Measurements from ENCODE around the gene CDK3.
A peak's percentile ranks its signal among the peaks of the same experiment; 100 is the strongest.

CDK3 gene

DNA sequence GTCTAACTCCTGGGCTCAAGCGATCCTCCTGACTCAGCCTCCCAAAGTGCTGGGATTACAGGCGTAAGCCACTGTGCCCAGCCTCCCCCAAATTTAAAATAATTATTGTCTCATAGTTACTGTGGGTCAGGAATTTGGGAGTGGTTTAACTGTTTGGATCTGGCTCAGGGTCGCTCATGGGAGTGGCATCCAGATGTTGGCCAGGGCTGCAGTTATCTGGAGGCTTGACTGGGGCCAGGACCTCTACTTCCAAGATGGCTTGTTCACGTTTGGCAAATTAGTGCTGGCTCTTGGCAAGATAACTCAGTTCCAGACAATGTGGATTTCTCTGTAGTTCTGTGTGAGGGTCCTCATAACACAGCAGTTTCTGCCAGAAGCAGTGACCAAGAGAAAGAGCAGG, 13.6 kb upstream of the CDK3 start:
- H3K4me1 ChIP-seq (ENCODE audit: control insufficient read depth in 5 of 5, insufficient read depth in 5 of 5, low read length in 5 of 5): peaks cover 0 to 30% (median 17%) of the 10 kb centered on the region in 5 donors
- H3K9me3 ChIP-seq (ENCODE audit: control insufficient read depth in 5 of 5, low read length in 5 of 5): no peaks in the 10 kb centered on the region
- H3K27ac ChIP-seq (ENCODE audit: low read depth, low read length): no peak overlapping the region
- H3K27me3 ChIP-seq (ENCODE audit: control insufficient read depth in 5 of 5, insufficient read depth in 4 of 5, low read length in 5 of 5): no peaks in the 10 kb centered on the region
- peaks cover 0 to 15% (median 6%) of the 10 kb centered on the region in 5 donors for H3K36me3 ChIP-seq (ENCODE audit: control insufficient read depth in 5 of 5, insufficient read depth in 5 of 5, low read length in 5 of 5)
- no peak overlapping the region for H3K9ac ChIP-seq (ENCODE audit: low read length in 5 of 5)
- H3K4me3 ChIP-seq (ENCODE audit: low read depth in 1 of 5, low read length in 5 of 5): no peak overlapping the region

DNA sequence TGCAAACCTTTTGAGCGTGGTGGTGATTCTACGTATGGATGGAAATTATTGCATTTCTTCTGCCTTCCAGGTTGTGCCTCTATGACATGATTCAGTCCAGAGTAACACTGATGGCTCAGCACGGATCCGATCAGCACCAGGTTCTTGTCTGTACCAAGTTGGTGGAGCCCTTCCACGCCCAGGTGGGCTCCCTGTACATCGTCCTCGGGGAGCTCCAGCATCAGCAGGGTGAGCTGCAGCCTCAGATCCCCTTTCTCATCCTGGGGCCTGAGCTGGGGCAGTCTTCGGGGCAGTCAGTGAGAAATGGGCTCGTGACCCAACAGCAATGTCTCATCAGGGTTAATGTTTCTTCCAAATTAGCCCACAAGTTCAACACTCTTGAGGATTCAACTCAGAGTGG, 9.3 kb upstream of the CDK3 start:
- H3K9me3 ChIP-seq (ENCODE audit: control insufficient read depth in 5 of 5, low read length in 5 of 5): no peaks in the 10 kb centered on the region
- H3K9ac ChIP-seq (ENCODE audit: low read length in 5 of 5): no peak overlapping the region
- H3K4me1 ChIP-seq (ENCODE audit: control insufficient read depth in 5 of 5, insufficient read depth in 5 of 5, low read length in 5 of 5): peaks cover 0 to 4% (median 0%) of the 10 kb centered on the region in 5 donors
- H3K4me3 ChIP-seq (ENCODE audit: low read depth in 1 of 5, low read length in 5 of 5): no peak overlapping the region
- H3K36me3 ChIP-seq (ENCODE audit: control insufficient read depth in 5 of 5, insufficient read depth in 5 of 5, low read length in 5 of 5): peaks cover 0 to 30% (median 16%) of the 10 kb centered on the region in 5 donors
- H3K27me3 ChIP-seq (ENCODE audit: control insufficient read depth in 5 of 5, insufficient read depth in 4 of 5, low read length in 5 of 5): no peaks in the 10 kb centered on the region
- no peak overlapping the region for H3K27ac ChIP-seq (ENCODE audit: low read depth, low read length)

DNA sequence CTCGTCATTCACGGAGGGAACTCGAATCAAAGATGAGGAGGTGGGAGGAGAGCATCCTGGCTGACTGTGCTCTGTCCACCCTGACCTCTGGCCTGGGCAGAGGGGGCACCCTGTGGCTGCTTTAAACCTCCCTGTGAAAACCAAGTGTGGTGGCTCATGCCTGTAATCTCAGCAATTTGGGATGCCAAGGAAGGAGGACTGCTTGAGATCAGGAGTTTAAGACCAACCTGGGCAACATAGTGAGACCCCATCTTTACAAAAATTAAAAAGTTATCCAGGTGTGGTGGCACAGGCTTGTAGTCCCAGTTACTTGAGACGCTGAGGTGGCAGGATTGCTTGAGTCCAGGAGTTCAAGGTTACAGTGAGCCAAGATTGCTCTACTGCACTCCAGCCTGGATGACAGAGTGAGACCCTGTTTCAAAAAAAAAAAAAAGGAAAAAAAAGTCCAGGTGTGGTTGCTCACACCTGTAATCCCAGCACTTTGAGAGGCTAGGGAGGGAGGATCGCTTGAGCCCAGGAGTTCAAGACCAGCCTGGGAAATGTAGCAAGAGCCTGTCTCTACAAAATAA, 5.8 kb upstream of the CDK3 start:
- H3K9me3 ChIP-seq (ENCODE audit: control insufficient read depth in 5 of 5, low read length in 5 of 5): no peaks in the 10 kb centered on the region
- H3K4me1 ChIP-seq (ENCODE audit: control insufficient read depth in 5 of 5, insufficient read depth in 5 of 5, low read length in 5 of 5): peaks cover 0 to 27% (median 23%) of the 10 kb centered on the region in 5 donors
- H3K27me3 ChIP-seq (ENCODE audit: control insufficient read depth in 5 of 5, insufficient read depth in 4 of 5, low read length in 5 of 5): no peaks in the 10 kb centered on the region
- peaks cover 0 to 25% (median 17%) of the 10 kb centered on the region in 5 donors for H3K36me3 ChIP-seq (ENCODE audit: control insufficient read depth in 5 of 5, insufficient read depth in 5 of 5, low read length in 5 of 5)
- H3K27ac ChIP-seq (ENCODE audit: low read depth, low read length): no peak overlapping the region
- H3K4me3 ChIP-seq (ENCODE audit: low read depth in 1 of 5, low read length in 5 of 5): no peak overlapping the region
- H3K9ac ChIP-seq (ENCODE audit: low read length in 5 of 5): no peak overlapping the region

DNA sequence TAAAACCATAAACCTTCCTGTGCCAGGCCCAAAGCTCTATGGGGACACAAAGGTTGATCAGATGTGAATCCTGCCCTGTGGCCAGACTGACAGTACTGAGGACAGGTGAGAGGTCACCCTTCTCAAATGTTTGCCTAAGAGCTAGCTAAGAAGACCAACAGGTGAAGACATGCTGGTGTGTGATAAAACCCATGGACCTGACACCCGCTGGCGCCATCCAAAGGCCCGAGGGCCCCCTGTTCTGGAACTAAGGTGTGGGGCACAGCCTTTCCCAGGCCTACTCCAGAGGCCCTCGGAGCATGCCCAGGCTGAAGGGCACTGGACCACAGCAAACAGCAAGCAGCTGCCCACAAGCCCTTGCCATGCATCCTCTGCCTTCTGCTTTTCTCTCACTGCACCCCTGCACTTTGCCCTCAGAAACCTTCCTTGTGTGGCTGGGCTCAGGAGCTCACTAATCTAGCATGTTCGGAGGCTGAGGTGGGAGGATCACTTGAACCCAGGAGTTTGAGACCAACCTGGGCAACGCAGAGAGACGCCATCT, 5.2 kb upstream of the CDK3 start:
- Histone ChIP-seq H3K9me3 (ENCODE audit: control insufficient read depth in 5 of 5, low read length in 5 of 5) (no peaks in the 10 kb centered on the region), H3K36me3 (ENCODE audit: control insufficient read depth in 5 of 5, insufficient read depth in 5 of 5, low read length in 5 of 5) (peaks cover 0 to 30% (median 17%) of the 10 kb centered on the region in 5 donors), H3K4me1 (ENCODE audit: control insufficient read depth in 5 of 5, insufficient read depth in 5 of 5, low read length in 5 of 5) (peaks cover 0 to 33% (median 28%) of the 10 kb centered on the region in 5 donors), H3K9ac (ENCODE audit: low read length in 5 of 5) (no peak overlapping the region), H3K27ac (ENCODE audit: low read depth, low read length) (no peak overlapping the region), H3K27me3 (ENCODE audit: control insufficient read depth in 5 of 5, insufficient read depth in 4 of 5, low read length in 5 of 5) (no peaks in the 10 kb centered on the region), H3K4me3 (ENCODE audit: low read depth in 1 of 5, low read length in 5 of 5) (no peak overlapping the region)

DNA sequence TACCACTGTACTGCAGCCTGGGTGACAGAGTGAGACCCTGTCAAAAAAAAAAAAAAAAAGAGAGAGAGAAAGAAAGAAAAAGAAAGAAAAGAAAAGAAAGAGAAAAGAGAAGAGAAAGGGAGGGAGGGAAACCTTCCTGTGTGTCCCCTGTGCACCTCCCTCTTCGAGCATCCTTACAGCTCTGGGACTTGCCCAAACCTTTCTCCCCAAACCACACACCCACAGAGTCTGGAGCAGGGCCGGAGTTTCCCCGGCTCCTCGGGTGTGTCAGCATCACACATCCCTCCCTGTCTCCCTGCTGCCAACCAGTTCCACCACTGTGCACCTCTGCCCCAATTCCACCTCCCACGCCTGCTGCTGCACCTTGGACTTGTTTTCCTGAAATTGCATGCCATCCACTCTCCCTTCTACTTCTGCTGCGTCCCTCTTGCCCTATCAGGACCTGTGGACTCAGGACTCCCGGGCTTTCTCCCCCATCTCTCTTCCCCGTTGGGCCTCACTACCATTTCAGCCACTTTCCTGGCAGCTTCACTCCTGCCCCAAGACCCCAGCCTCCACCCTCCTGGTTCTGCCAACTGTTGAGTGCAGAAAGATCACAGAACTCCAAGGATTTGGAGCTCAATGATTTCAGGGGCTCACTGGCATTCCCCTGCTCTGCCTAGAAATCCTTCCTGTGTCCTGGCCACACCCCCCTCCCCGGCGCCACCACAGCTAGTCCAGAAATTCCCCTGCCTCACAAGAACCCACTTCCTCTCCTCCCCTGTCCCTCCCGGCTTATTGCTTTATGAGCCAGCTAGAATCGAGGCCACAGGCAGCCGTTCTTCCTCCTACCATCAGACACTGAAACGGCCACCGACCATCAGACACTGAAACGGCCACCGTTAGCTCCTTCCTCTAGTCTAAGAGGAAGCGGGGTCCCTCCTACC, 3.7 kb upstream of the CDK3 start:
- H3K36me3 ChIP-seq (ENCODE audit: control insufficient read depth in 5 of 5, insufficient read depth in 5 of 5, low read length in 5 of 5): peaks cover 0 to 26% (median 15%) of the 10 kb centered on the region in 5 donors
- H3K4me3 ChIP-seq (ENCODE audit: low read depth in 1 of 5, low read length in 5 of 5): peak overlapping the region in 1 of 5 donors; percentile 40
- H3K27me3 ChIP-seq (ENCODE audit: control insufficient read depth in 5 of 5, insufficient read depth in 4 of 5, low read length in 5 of 5): no peaks in the 10 kb centered on the region
- peaks cover 0 to 39% (median 28%) of the 10 kb centered on the region in 5 donors for H3K4me1 ChIP-seq (ENCODE audit: control insufficient read depth in 5 of 5, insufficient read depth in 5 of 5, low read length in 5 of 5)
- peak overlapping the region; percentile 74 for H3K27ac ChIP-seq (ENCODE audit: low read depth, low read length)
- H3K9me3 ChIP-seq (ENCODE audit: control insufficient read depth in 5 of 5, low read length in 5 of 5): no peaks in the 10 kb centered on the region
- peak overlapping the region in 4 of 5 donors; percentile 38 to 52 (median 43) for H3K9ac ChIP-seq (ENCODE audit: low read length in 5 of 5)

DNA sequence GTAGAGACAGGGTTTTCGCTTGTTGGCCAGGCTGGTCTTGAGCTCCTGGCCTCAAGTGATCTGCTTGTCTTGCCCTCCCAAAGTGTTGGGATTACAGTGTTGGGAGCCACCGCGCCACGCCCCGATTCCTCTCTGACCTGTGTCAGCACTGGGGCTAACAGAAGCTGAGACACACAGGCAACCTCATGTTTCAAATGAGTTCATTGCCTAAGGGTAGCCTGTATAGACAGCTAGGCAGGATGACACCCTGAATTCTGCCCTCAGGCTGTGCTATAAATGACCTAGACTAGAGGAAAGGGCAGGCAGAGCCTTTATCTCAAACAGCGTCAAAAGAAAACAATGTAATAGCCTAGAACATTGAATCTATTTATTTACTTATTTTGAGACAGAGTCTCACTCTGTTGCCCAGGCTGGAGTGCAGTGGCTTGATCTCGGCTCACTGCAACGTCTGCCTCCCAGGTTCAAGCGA, 2.3 kb upstream of the CDK3 start:
- no peaks in the 10 kb centered on the region for H3K9me3 ChIP-seq (ENCODE audit: control insufficient read depth in 5 of 5, low read length in 5 of 5)

DNA sequence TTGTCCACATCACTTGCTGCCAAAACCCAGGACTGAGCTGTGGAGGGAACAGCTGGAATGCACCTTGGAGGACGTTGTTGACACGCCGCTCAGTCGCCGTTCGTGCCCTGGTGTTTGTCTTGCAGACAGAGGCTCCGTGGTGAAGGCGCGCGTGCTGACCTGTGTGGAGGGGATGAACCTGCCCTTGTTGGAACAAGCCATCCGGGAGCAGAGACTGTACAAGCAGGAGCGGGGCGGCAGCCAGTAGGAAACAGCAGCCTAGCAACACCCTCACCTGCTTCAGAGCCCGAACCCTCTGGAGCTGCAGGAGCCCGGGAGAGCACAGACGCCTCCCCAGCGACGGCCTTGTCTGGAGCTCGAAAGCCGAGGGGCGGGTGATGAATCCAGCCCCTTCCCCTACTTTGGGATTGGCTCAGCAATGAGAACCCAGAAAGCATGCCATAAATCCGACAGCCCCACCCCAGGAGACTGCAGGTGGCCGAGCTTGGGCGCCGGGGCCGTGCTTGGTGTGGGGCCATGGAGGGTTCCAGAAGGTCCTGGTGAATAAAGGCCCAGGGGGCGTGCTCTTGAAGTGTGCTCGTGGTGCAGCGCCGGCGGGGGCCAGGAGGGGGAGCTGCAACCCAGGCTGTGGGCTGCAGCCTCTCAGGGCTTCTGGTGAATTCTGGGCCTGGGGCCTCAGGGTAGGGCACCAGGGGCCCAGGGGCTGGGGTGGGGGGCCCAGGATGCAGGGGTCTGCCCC, 470 bp upstream of the CDK3 start:
- Histone ChIP-seq H3K9ac (ENCODE audit: low read length in 5 of 5) (peak overlapping the region in 1 of 5 donors; percentile 17), H3K9me3 (ENCODE audit: control insufficient read depth in 5 of 5, low read length in 5 of 5) (no peaks in the 10 kb centered on the region), H3K4me3 (ENCODE audit: low read depth in 1 of 5, low read length in 5 of 5) (no peak overlapping the region), H3K27me3 (ENCODE audit: control insufficient read depth in 5 of 5, insufficient read depth in 4 of 5, low read length in 5 of 5) (no peaks in the 10 kb centered on the region), H3K27ac (ENCODE audit: low read depth, low read length) (peak overlapping the region; percentile 37), H3K36me3 (ENCODE audit: control insufficient read depth in 5 of 5, insufficient read depth in 5 of 5, low read length in 5 of 5) (peaks cover 0 to 25% (median 14%) of the 10 kb centered on the region in 5 donors), H3K4me1 (ENCODE audit: control insufficient read depth in 5 of 5, insufficient read depth in 5 of 5, low read length in 5 of 5) (peaks cover 0 to 60% (median 44%) of the 10 kb centered on the region in 5 donors)

More for the DNA sequence above, 2.3 kb upstream of the CDK3 start:
- Histone ChIP-seq H3K9ac (ENCODE audit: low read length in 5 of 5) (peak overlapping the region in 2 of 5 donors; percentile 42 to 47), H3K27ac (ENCODE audit: low read depth, low read length) (peak overlapping the region; percentile 77), H3K4me3 (ENCODE audit: low read depth in 1 of 5, low read length in 5 of 5) (no peak overlapping the region), H3K27me3 (ENCODE audit: control insufficient read depth in 5 of 5, insufficient read depth in 4 of 5, low read length in 5 of 5) (no peaks in the 10 kb centered on the region), H3K36me3 (ENCODE audit: control insufficient read depth in 5 of 5, insufficient read depth in 5 of 5, low read length in 5 of 5) (peaks cover 0 to 27% (median 16%) of the 10 kb centered on the region in 5 donors), H3K4me1 (ENCODE audit: control insufficient read depth in 5 of 5, insufficient read depth in 5 of 5, low read length in 5 of 5) (peaks cover 0 to 45% (median 33%) of the 10 kb centered on the region in 5 donors)

DNA sequence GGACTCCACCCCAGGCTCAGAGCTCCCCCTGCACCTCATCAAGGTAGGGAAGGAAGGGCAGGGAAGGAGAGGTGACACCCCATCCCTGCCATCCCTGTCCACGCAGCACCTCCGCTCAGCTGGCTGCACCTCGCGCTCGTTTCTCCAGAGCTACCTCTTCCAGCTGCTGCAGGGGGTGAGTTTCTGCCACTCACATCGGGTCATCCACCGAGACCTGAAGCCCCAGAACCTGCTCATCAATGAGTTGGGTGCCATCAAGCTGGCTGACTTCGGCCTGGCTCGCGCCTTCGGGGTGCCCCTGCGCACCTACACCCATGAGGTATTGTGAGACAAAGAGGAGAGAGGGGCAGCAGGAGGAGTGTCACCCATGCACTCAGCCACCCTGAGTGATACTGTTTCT, 1.4 kb downstream of the CDK3 start:
- H3K9ac ChIP-seq (ENCODE audit: low read length in 5 of 5): no peak overlapping the region
- no peaks in the 10 kb centered on the region for H3K9me3 ChIP-seq (ENCODE audit: control insufficient read depth in 5 of 5, low read length in 5 of 5)
- no peak overlapping the region for H3K27ac ChIP-seq (ENCODE audit: low read depth, low read length)
- H3K4me1 ChIP-seq (ENCODE audit: control insufficient read depth in 5 of 5, insufficient read depth in 5 of 5, low read length in 5 of 5): peaks cover 0 to 61% (median 45%) of the 10 kb centered on the region in 5 donors
- no peak overlapping the region for H3K4me3 ChIP-seq (ENCODE audit: low read depth in 1 of 5, low read length in 5 of 5)
- H3K27me3 ChIP-seq (ENCODE audit: control insufficient read depth in 5 of 5, insufficient read depth in 4 of 5, low read length in 5 of 5): no peaks in the 10 kb centered on the region
- H3K36me3 ChIP-seq (ENCODE audit: control insufficient read depth in 5 of 5, insufficient read depth in 5 of 5, low read length in 5 of 5): peaks cover 0 to 19% (median 7%) of the 10 kb centered on the region in 5 donors

DNA sequence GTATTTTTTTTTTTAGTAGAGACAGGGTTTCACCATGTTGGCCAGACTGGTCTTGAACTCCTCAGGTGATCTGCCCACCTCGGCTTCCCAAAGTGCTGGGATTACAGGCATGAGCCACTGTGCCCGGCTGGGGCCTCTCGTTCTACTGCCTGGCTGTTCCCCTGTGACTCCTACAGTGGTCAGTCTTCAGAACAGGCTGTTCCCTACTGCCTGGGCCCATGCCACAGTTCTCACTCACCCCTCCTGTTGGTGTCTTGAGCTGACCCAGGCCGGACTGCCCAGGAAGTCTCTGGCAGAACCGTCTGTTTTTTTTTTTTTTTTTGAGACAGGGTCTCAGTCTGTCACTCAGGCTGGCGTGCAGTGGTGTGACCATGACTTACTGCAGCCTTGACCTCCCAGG, 3.3 kb downstream of the CDK3 start:
- Histone ChIP-seq H3K4me3 (ENCODE audit: low read depth in 1 of 5, low read length in 5 of 5) (no peak overlapping the region), H3K4me1 (ENCODE audit: control insufficient read depth in 5 of 5, insufficient read depth in 5 of 5, low read length in 5 of 5) (peaks cover 0 to 45% (median 32%) of the 10 kb centered on the region in 5 donors), H3K27me3 (ENCODE audit: control insufficient read depth in 5 of 5, insufficient read depth in 4 of 5, low read length in 5 of 5) (no peaks in the 10 kb centered on the region), H3K9me3 (ENCODE audit: control insufficient read depth in 5 of 5, low read length in 5 of 5) (no peaks in the 10 kb centered on the region), H3K27ac (ENCODE audit: low read depth, low read length) (peak overlapping the region; percentile 82), H3K9ac (ENCODE audit: low read length in 5 of 5) (no peak overlapping the region), H3K36me3 (ENCODE audit: control insufficient read depth in 5 of 5, insufficient read depth in 5 of 5, low read length in 5 of 5) (peaks cover 0 to 19% (median 7%) of the 10 kb centered on the region in 5 donors)

All from subcutaneous abdominal adipose tissue (tissue), 5 donors.